PC-3 (cell line): Measurements from ENCODE around the gene EPB41L2. TPM values are rescaled to one million over a fixed set of nuclear protein-coding genes. Genes with fewer than 3 reads are reported as not detected.

Experiments
- ATAC-seq: fragments of 200-7000 bp; cut with Tn5 transposase; 2 replicates; pipeline ENCODE4 v1.9.1; 2020; ENCODE audit warnings: mild to moderate bottlenecking, moderate library complexity
- BruUV-seq: library from RNA; stranded (reverse); fragments of 400-500 nt; replicated peaks from 2 replicates; lab custom pipeline; 2021; lab: Mats Ljungman, UMichigan
- CTCF ChIA-PET: fragments of 300-600 bp; sonication (Branson Sonifier 250); formaldehyde crosslinking; loops from one replicate; lab custom pipeline; 2022; ENCODE audit warnings: antibody characterized with exemption; lab: Charles Lee
- POLR2A ChIA-PET: fragments of 300-600 bp; sonication (Branson Sonifier 250); formaldehyde crosslinking; loops from one replicate; lab custom pipeline; 2022; ENCODE audit warnings: antibody characterized with exemption; ENCODE audit not compliant: unreplicated experiment; lab: Charles Lee
- DNase-seq: peaks from one replicate; pipeline ENCODE4 v3.0.0-alpha.2; 2015
- H2AFZ ChIP-seq: fragments of 300-600 bp; sonication (generic); 2 replicates; pipeline ENCODE4 v1.6.0; 2016; ENCODE audit warnings: antibody characterized with exemption, low read length
- H3F3A ChIP-seq: fragments of 300-600 bp; sonication (generic); one replicate; pipeline ENCODE4 v1.6.0; 2017; ENCODE audit warnings: antibody characterized with exemption, low read length, control low read depth, mild to moderate bottlenecking; ENCODE audit not compliant: unreplicated experiment
- H3K27ac ChIP-seq: fragments of 300-600 bp; sonication (generic); 2 replicates; pipeline ENCODE4 v1.5.1; 2016; ENCODE audit warnings: mild to moderate bottlenecking, low read length
- H3K27me3 ChIP-seq: fragments of 300-600 bp; sonication (generic); 2 replicates; pipeline ENCODE4 v1.6.1; 2016; ENCODE audit warnings: low read length, mixed read lengths
- H3K36me3 ChIP-seq: fragments of 300-600 bp; sonication (generic); 2 replicates; pipeline ENCODE4 v1.6.1; 2016; ENCODE audit warnings: low read depth, mixed run types, low read length, mixed read lengths
- H3K4me1 ChIP-seq: fragments of 300-600 bp; sonication (generic); 2 replicates; pipeline ENCODE4 v1.5.1; 2016; ENCODE audit warnings: low read length; ENCODE audit not compliant: insufficient read depth
- H3K4me2 ChIP-seq: fragments of 300-600 bp; sonication (generic); 2 replicates; pipeline ENCODE4 v1.6.0; 2016; ENCODE audit warnings: low read length
- H3K4me3 ChIP-seq: fragments of 300-600 bp; sonication (generic); 2 replicates; pipeline ENCODE4 v1.5.1; 2016; ENCODE audit warnings: mild to moderate bottlenecking, low read length, mixed read lengths
- H3K79me2 ChIP-seq: fragments of 300-600 bp; sonication (generic); 2 replicates; pipeline ENCODE4 v1.6.1; 2017; ENCODE audit warnings: low read length, mixed read lengths
- H3K9ac ChIP-seq: fragments of 300-600 bp; sonication (generic); 2 replicates; pipeline ENCODE4 v1.6.0; 2016; ENCODE audit warnings: mild to moderate bottlenecking, low read length
- H3K9me2 ChIP-seq: fragments of 300-600 bp; sonication (generic); replicated peaks from 2 replicates; pipeline ENCODE4 v1.6.1; 2016; ENCODE audit warnings: mixed run types, low read length, mixed read lengths
- H3K9me3 ChIP-seq: fragments of 300-600 bp; sonication (generic); 2 replicates; pipeline ENCODE4 v1.6.1; 2016; ENCODE audit warnings: low read length, mixed read lengths
- H4K20me1 ChIP-seq: fragments of 300-600 bp; sonication (generic); 2 replicates; pipeline ENCODE4 v1.6.1; 2016; ENCODE audit warnings: low read length, mixed read lengths
- CTCF ChIP-seq: fragments of 300-600 bp; sonication (generic); conservative IDR thresholded peaks from 2 replicates; pipeline ENCODE4 v1.5.1; 2017; ENCODE audit warnings: antibody characterized with exemption, low read depth, mild to moderate bottlenecking, low read length
- EZH2 ChIP-seq: fragments of 300-600 bp; sonication (generic); IDR thresholded peaks from one replicate; pipeline ENCODE4 v1.6.1; 2017; ENCODE audit warnings: antibody characterized with exemption, mild to moderate bottlenecking, low read length; ENCODE audit not compliant: unreplicated experiment
- EZH2phosphoT487 ChIP-seq: fragments of 300-600 bp; sonication (generic); IDR thresholded peaks from 2 replicates; pipeline ENCODE4 v1.6.1; 2018; ENCODE audit warnings: mild to moderate bottlenecking, antibody characterized with exemption, low read length, borderline replicate concordance
- intact Hi-C: fragments of 100-400 bp; cut with micrococcal nuclease; formaldehyde crosslinking; loops from 2 replicates; pipeline ENCODE4 v1.9.0; 2023
- total RNA-seq: library from RNA; depleted of rRNA; stranded (reverse); fragments of >200 nt; gene quantifications from 2 replicates; pipeline ENCODE4 v1.2.3, GENCODE V29; 2014

Gene EPB41L2
- total RNA-seq, 1 experiment from 2014 or later = 26.9 TPM

- DNase-seq (no peak), ATAC-seq (no peak)
- Histone ChIP-seq H3K79me2 (peaks cover 85% of the 10 kb centered on the region), H3K36me3 (peaks cover 8% of the 10 kb centered on the region; the same call in 1 of the 2 replicates), H3K4me2 (no peak overlapping the region), H3K9me3 (peaks cover 7% of the 10 kb centered on the region; the same call in 1 of the 2 replicates), H2AFZ (no peak overlapping the region), H3K4me3 (no peak overlapping the region), H3K27me3 (no peaks in the 10 kb centered on the region), H3F3A (no peaks in the 10 kb centered on the region), H4K20me1 (no peaks in the 10 kb centered on the region), H3K9me2 (no peaks in the 10 kb centered on the region), H3K4me1 (peaks cover 21% of the 10 kb centered on the region), H3K9ac (no peak overlapping the region), H3K27ac (no peak overlapping the region)
- CTCF ChIA-PET = no interaction called here
- TF ChIP-seq CTCF (no peak), EZH2phosphoT487 (no peak), EZH2 (no peak)
- POLR2A ChIA-PET = no interaction called here
- intact Hi-C loops = no loop called here
- no TSS peak for BruUV-seq
Observed at GRCh38 chr6:131049608-131050007, 13.4 kb downstream of the EPB41L2 start.

GRCh38 chr6:131048933-131049515 is 14.0 kb downstream of the EPB41L2 start:
- no TSS peak for BruUV-seq

More at GRCh38 chr6:131048933-131049515, 14.0 kb downstream of the EPB41L2 start:
- H3K9me3 ChIP-seq = peaks cover 3% of the 10 kb centered on the region; the same call in 1 of the 2 replicates
- TF ChIP-seq EZH2 = no peak
- TF ChIP-seq CTCF = no peak
- no peak for TF ChIP-seq EZH2phosphoT487
- CTCF ChIA-PET = no interaction called here
- H3F3A ChIP-seq = no peaks in the 10 kb centered on the region
- H3K4me2 ChIP-seq = no peak overlapping the region
- H4K20me1 ChIP-seq = no peaks in the 10 kb centered on the region
- ATAC-seq (no peak), DNase-seq (no peak)
- H3K9me2 ChIP-seq = no peaks in the 10 kb centered on the region
- H2AFZ ChIP-seq = no peak overlapping the region
- no peak overlapping the region for H3K4me3 ChIP-seq
- POLR2A ChIA-PET = no interaction called here
- H3K27ac ChIP-seq = no peak overlapping the region
- H3K9ac ChIP-seq = no peak overlapping the region
- H3K4me1 ChIP-seq = peaks cover 20% of the 10 kb centered on the region
- H3K79me2 ChIP-seq = peaks cover 84% of the 10 kb centered on the region
- intact Hi-C loops = no loop called here
- H3K27me3 ChIP-seq = no peaks in the 10 kb centered on the region
- peaks cover 2% of the 10 kb centered on the region; the same call in 1 of the 2 replicates for H3K36me3 ChIP-seq
